Left lung (tissue), 10 donors: Measurements from ENCODE around the gene LRRC75B. TPM values are rescaled to one million over a fixed set of nuclear protein-coding genes. Genes with fewer than 3 reads are reported as not detected.
A peak's percentile ranks its signal among the peaks of the same experiment; 100 is the strongest.

ENCODE experiments used
- ATAC-seq: fragments of 200-7000 bp; cut with Tn5 transposase; one replicate; pipeline ENCODE4 v1.9.1; 2020; ENCODE audit warnings: moderate library complexity
- DNase-seq, 4 donors: peaks; one replicate each; pipeline ENCODE4 v3.0.0-alpha.2; 2013 to 2020
- H3K27ac ChIP-seq, 2 donors: fragments of 200-600 bp; sonication (generic) in 1 of 2; one replicate each; pipeline versions ENCODE4 v1.5.0 to v1.8.0; 2020 to 2021
- H3K27me3 ChIP-seq, 2 donors: fragments of 200-600 bp; sonication (generic) in 1 of 2; one replicate each; pipeline versions ENCODE4 v1.5.0 to v1.8.0; 2020 to 2021
- H3K36me3 ChIP-seq, 2 donors: fragments of 200-600 bp; sonication (generic) in 1 of 2; one replicate each; pipeline versions ENCODE4 v1.5.0 to v1.8.0; 2020 to 2021
- H3K4me1 ChIP-seq, 2 donors: fragments of 200-600 bp; one replicate each; pipeline ENCODE4 v1.8.0; 2021
- H3K4me3 ChIP-seq, 2 donors: fragments of 200-600 bp; sonication (generic) in 1 of 2; one replicate each; pipeline versions ENCODE4 v1.5.0 to v1.8.0; 2020 to 2021; ENCODE audit warnings: mild to moderate bottlenecking in 1 of 2
- H3K9me3 ChIP-seq, 2 donors: fragments of 200-600 bp; sonication (generic) in 1 of 2; one replicate each; pipeline versions ENCODE4 v1.5.0 to v1.8.0; 2020 to 2021
- CTCF ChIP-seq, 2 donors: fragments of 200-600 bp; sonication (generic) in 1 of 2; IDR thresholded peaks; one replicate each; pipeline versions ENCODE4 v1.5.0 to v1.8.0; 2021; ENCODE audit warnings: antibody characterized with exemption in 2 of 2
- intact Hi-C, 2 donors: fragments of 100-400 bp; cut with DNase I; formaldehyde crosslinking; loops; one replicate each; pipeline versions ENCODE4 v1.11.2 to v1.14.2; 2022
- polyA plus RNA-seq, 6 donors: library from polyadenylated mRNA; unstranded; fragments of 120-200 nt; gene quantifications; one replicate each; pipeline ENCODE4 v1.2.1, GENCODE V29; 2013; ENCODE audit not compliant: insufficient read length in 6 of 6
- total RNA-seq, 2 donors: library from RNA; stranded (reverse); fragmentation: NEBNext Ultra II Directional; extraction: Animal tissue kit (Norgen Biotek cat#: 25700); gene quantifications; one replicate each; pipeline ENCODE4 v1.2.1, GENCODE V29; 2021
- donor health status: DM: no; HTN: yes; CAD: no.
- donor health status: DM: no; HTN: no; CAD: no.

The LRRC75B gene
- total and polyA plus RNA-seq, 8 donors = 6.8 to 35.1 (median 31.0) TPM

- peaks cover 12 to 41% of the 10 kb centered on the region in 2 donors for H3K4me1 ChIP-seq
- no peaks in the 10 kb centered on the region for H3K9me3 ChIP-seq
- intact Hi-C loops = no loop called here
- no peak for TF ChIP-seq CTCF (IDR thresholded peaks at IDR 0.05)
- peak overlapping the region in 1 of 2 donors; percentile 69 for H3K27ac ChIP-seq
- H3K27me3 ChIP-seq = no peaks in the 10 kb centered on the region
- peak; percentile 83 for ATAC-seq
- peak in 2 of 4 donors; percentile 73 to 85 for DNase-seq
- H3K36me3 ChIP-seq = peaks cover 0 to 93% of the 10 kb centered on the region in 2 donors
- no peak overlapping the region for H3K4me3 ChIP-seq
Observed at GRCh38 chr22:24542641-24543040, 50.2 kb downstream of the LRRC75B start.

- Histone ChIP-seq H3K9me3 (no peaks in the 10 kb centered on the region), H3K36me3 (peaks cover 0 to 86% of the 10 kb centered on the region in 2 donors), H3K27ac (peak overlapping the region in 1 of 2 donors; percentile 69), H3K4me1 (peaks cover 12 to 41% of the 10 kb centered on the region in 2 donors), H3K27me3 (no peaks in the 10 kb centered on the region), H3K4me3 (no peak overlapping the region)
- intact Hi-C loops = no loop called here
- ATAC-seq (peak; percentile 31), DNase-seq (no peak)
- no peak for TF ChIP-seq CTCF (IDR thresholded peaks at IDR 0.05)
Observed at GRCh38 chr22:24541681-24542515, 51.0 kb downstream of the LRRC75B start.

- DNase-seq = no peak
- Histone ChIP-seq H3K36me3 (peaks cover 0 to 72% of the 10 kb centered on the region in 2 donors), H3K27me3 (no peaks in the 10 kb centered on the region), H3K27ac (no peak overlapping the region), H3K9me3 (no peaks in the 10 kb centered on the region), H3K4me3 (no peak overlapping the region), H3K4me1 (peaks cover 12 to 41% of the 10 kb centered on the region in 2 donors)
- intact Hi-C loops = no loop called here
- TF ChIP-seq CTCF (IDR thresholded peaks at IDR 0.05) = no peak
- no peak for ATAC-seq
Observed at GRCh38 chr22:24540470-24540869, 52.4 kb downstream of the LRRC75B start.

GRCh38 chr22:24536089-24536488 lies 56.8 kb downstream of the LRRC75B start:
- H3K36me3 ChIP-seq = peaks cover 0 to 29% of the 10 kb centered on the region in 2 donors
- no peak for TF ChIP-seq CTCF (IDR thresholded peaks at IDR 0.05)
- ATAC-seq = no peak
- no peaks in the 10 kb centered on the region for H3K27me3 ChIP-seq
- H3K4me3 ChIP-seq = no peak overlapping the region
- H3K9me3 ChIP-seq = no peaks in the 10 kb centered on the region
- peaks cover 0 to under 1% of the 10 kb centered on the region in 2 donors for H3K4me1 ChIP-seq
- no peak overlapping the region for H3K27ac ChIP-seq
- no peak for DNase-seq
- intact Hi-C loops = no loop called here

Other genes with a start within 250 kb of the LRRC75B start
- gene ADORA2A, start 165.5 kb downstream of the LRRC75B start, total RNA-seq = 10 to 100 TPM; 11.5 to 16.8 TPM
- 10 to 100 TPM; 23.0 to 31.9 (median 28.1) TPM for gene ADORA2A, start 165.5 kb downstream of the LRRC75B start, polyA plus RNA-seq
- 1 to 10 TPM in 1 of 2 donors, under 1 TPM in 1; 0.50 to 2.2 TPM for gene UPB1, start 97.7 kb downstream of the LRRC75B start, total RNA-seq
- gene UPB1, start 97.7 kb downstream of the LRRC75B start, polyA plus RNA-seq = 1 to 10 TPM; 1.0 to 2.3 (median 1.8) TPM
- gene GUCD1, start 37.9 kb downstream of the LRRC75B start, total RNA-seq = 100 to 1,000 TPM; 115 to 188 TPM
- 100 to 1,000 TPM in 1 of 6 donors, 10 to 100 TPM in 5; 81.7 to 109 (median 88.7) TPM for gene GUCD1, start 37.9 kb downstream of the LRRC75B start, polyA plus RNA-seq
- gene SNRPD3, start 37.1 kb downstream of the LRRC75B start, total RNA-seq = 10 to 100 TPM; 62.7 to 67.3 TPM
- gene SNRPD3, start 37.1 kb downstream of the LRRC75B start, polyA plus RNA-seq = 100 to 1,000 TPM; 160 to 187 (median 180) TPM
- 10 to 100 TPM; 42.5 to 96.4 TPM for gene GGT1, start 10.1 kb upstream of the LRRC75B start, total RNA-seq
- gene GGT1, start 10.1 kb upstream of the LRRC75B start, polyA plus RNA-seq = 10 to 100 TPM in 5 of 6 donors, 1 to 10 TPM in 1; 9.1 to 18.8 (median 12.3) TPM
- gene PIWIL3, start 181.6 kb upstream of the LRRC75B start, total RNA-seq = not detected
- gene PIWIL3, start 181.6 kb upstream of the LRRC75B start, polyA plus RNA-seq = not detected
- 1 to 10 TPM; 2.0 to 2.8 TPM for gene SGSM1, start 213.1 kb upstream of the LRRC75B start, total RNA-seq
- gene SGSM1, start 213.1 kb upstream of the LRRC75B start, polyA plus RNA-seq = 1 to 10 TPM; 3.1 to 5.3 (median 4.8) TPM